Lower leg skin (tissue), 3 donors: ENCODE results near the gene TCTN1.

Experiments
- CTCF ChIP-seq, 3 donors: fragments of 450-650 bp; IDR thresholded peaks; one replicate each; pipeline ENCODE4 v1.5.1; 2016; ENCODE audit warnings: antibody characterized with exemption in 3 of 3, mild to moderate bottlenecking in 3 of 3, moderate library complexity in 2 of 3
- POLR2A ChIP-seq, 2 donors: fragments of 450-650 bp; IDR thresholded peaks; one replicate each; pipeline ENCODE4 v1.6.1; 2016 to 2017; ENCODE audit warnings: antibody characterized with exemption in 2 of 2, mild to moderate bottlenecking in 1 of 2, moderate library complexity in 1 of 2

- TF ChIP-seq POLR2A (IDR thresholded peaks at IDR 0.05): no peak
- TF ChIP-seq CTCF (IDR thresholded peaks at IDR 0.05): no peak
These were observed 63.4 kb downstream of the TCTN1 start for GRCh38 chr12:110677206-110677911.
